ENCODE measurements around the gene PRLR.

The PRLR gene

GRCh38 chr5:35012365-35012764 is 217.9 kb downstream of the PRLR start:
- no peak overlapping the region for H3K27ac ChIP-seq
- no peak for DNase-seq
- H3K36me3 ChIP-seq (replicated peaks), result no peaks in the 10 kb centered on the region
- in situ Hi-C loops (cut with HindIII; ENCODE audit: low pct_ligation_motif_present, low sequenced_read_pairs), result no loop called here
- no peaks in the 10 kb centered on the region for H3K27me3 ChIP-seq (replicated peaks)
- no peak for TF ChIP-seq CTCF (IDR thresholded peaks at IDR 0.05; ENCODE audit: low read depth, low read length, missing control alignments)
- no peak overlapping the region for H3K4me3 ChIP-seq (ENCODE audit: low read depth, low read length)

GRCh38 chr5:35010676-35011075 is 219.6 kb downstream of the PRLR start:
- in situ Hi-C loops (cut with HindIII; ENCODE audit: low pct_ligation_motif_present, low sequenced_read_pairs), result no loop called here
- Histone ChIP-seq H3K4me3 (ENCODE audit: low read depth, low read length) (no peak overlapping the region), H3K36me3 (replicated peaks) (no peaks in the 10 kb centered on the region), H3K27ac (no peak overlapping the region), H3K27me3 (replicated peaks) (no peaks in the 10 kb centered on the region)
- no peak for DNase-seq
- no peak for TF ChIP-seq CTCF (IDR thresholded peaks at IDR 0.05; ENCODE audit: low read depth, low read length, missing control alignments)

- in situ Hi-C loops (cut with HindIII; ENCODE audit: low pct_ligation_motif_present, low sequenced_read_pairs), result no loop called here
- no peak overlapping the region for H3K27ac ChIP-seq
- DNase-seq, result no peak
- H3K36me3 ChIP-seq (replicated peaks), result no peaks in the 10 kb centered on the region
- no peak for TF ChIP-seq CTCF (IDR thresholded peaks at IDR 0.05; ENCODE audit: low read depth, low read length, missing control alignments)
- H3K4me3 ChIP-seq (ENCODE audit: low read depth, low read length), result no peak overlapping the region
- no peaks in the 10 kb centered on the region for H3K27me3 ChIP-seq (replicated peaks)
Measured at GRCh38 chr5:35009657-35010056, 220.6 kb downstream of the PRLR start.

DNA sequence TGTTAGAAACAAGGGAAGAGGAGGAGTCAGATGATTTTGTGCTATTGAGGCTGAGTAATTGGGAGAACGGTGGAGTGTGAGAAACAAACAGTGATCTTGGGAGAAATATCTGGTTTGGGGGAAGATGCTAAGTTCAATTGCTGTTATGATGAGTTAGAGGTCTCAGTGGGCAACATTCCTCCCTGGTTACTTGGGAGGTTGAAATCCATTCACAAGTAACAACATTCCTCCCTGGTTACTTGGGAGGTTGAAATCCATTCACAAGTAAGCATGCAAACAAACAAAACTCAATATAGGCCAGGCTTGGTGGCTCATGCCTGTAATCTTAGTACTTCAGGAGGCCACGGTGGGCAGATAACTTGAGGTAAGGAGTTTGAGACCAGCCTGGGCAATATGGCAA is 221.3 kb downstream of the PRLR start:
- Histone ChIP-seq H3K27ac (no peak overlapping the region), H3K4me3 (ENCODE audit: low read depth, low read length) (no peak overlapping the region), H3K27me3 (replicated peaks) (no peaks in the 10 kb centered on the region), H3K36me3 (replicated peaks) (no peaks in the 10 kb centered on the region)
- no peak for TF ChIP-seq CTCF (IDR thresholded peaks at IDR 0.05; ENCODE audit: low read depth, low read length, missing control alignments)
- in situ Hi-C loops (cut with HindIII; ENCODE audit: low pct_ligation_motif_present, low sequenced_read_pairs), result no loop called here
- DNase-seq, result no peak

DNA sequence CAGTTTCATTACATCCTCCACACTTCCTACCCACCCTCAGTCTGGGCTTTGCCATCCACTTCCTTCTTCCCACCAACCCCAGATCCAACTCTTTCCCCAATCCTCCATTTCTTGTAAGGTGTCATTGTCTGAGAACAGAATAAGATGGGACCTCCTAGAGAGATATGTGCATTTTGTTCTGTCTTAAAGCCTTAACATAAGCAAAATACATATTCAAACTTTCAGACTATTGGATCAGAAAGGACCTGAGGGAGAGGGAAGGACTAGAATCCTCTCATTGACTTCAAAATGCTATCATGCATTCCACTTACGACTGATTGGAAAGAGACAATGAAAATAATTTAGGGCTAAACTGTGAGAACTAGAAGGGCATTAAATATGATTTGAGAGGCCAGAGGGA is 225.5 kb downstream of the PRLR start:
- Histone ChIP-seq H3K36me3 (replicated peaks) (no peaks in the 10 kb centered on the region), H3K27me3 (replicated peaks) (no peaks in the 10 kb centered on the region), H3K27ac (no peak overlapping the region), H3K4me3 (ENCODE audit: low read depth, low read length) (no peak overlapping the region)
- no peak for DNase-seq
- in situ Hi-C loops (cut with HindIII; ENCODE audit: low pct_ligation_motif_present, low sequenced_read_pairs), result no loop called here
- TF ChIP-seq CTCF (IDR thresholded peaks at IDR 0.05; ENCODE audit: low read depth, low read length, missing control alignments), result no peak

- in situ Hi-C loops (cut with HindIII; ENCODE audit: low pct_ligation_motif_present, low sequenced_read_pairs), result no loop called here
- no peak for DNase-seq
- Histone ChIP-seq H3K27me3 (replicated peaks) (no peaks in the 10 kb centered on the region), H3K27ac (no peak overlapping the region), H3K4me3 (ENCODE audit: low read depth, low read length) (no peak overlapping the region), H3K36me3 (replicated peaks) (no peaks in the 10 kb centered on the region)
- no peak for TF ChIP-seq CTCF (IDR thresholded peaks at IDR 0.05; ENCODE audit: low read depth, low read length, missing control alignments)
Measured at GRCh38 chr5:35004200-35004599, 226.1 kb downstream of the PRLR start.
